GM18526 (cell line): ENCODE measurements around the gene P3H2.

ENCODE experiments used
- POLR2A ChIP-seq: IDR thresholded peaks from 3 replicates; pipeline ENCODE4 v1.6.1; 2011; ENCODE audit not compliant: insufficient read length; ENCODE audit errors: extremely low read depth

Gene P3H2

DNA sequence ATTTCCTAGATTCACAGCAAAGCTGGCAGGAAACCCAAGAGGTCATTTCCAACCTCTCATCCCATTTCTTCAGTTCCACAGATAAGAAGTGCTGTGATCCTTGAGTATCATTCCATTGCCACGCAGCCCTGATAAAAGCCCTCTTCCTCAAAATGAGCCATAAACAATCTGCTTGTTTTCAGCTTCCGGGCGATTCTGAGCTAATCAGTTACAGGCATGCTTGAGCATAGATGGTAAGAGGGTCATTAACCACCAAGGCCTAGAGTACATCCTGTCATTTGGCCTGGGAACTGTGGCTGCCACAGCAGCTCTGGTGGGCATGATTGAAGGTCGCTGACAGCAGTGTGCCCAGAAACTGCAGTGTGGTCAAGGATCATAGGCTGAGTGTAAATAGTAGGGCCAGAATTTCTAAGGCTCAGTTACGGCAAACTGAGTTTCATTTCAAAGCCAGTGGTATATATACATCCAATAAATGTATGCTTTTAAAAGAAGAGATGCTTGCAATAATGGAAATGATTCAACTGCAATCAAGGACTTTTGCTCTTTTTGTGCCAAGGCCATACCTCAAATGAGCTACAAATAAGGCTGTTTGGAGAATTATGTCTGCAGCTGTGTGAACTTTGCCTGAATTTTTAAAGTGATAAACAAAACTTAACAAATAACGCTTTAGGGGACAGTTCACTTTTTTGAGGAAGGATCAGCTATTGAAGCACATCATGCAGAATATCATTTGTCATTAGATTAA is 47.3 kb downstream of the P3H2 start:
- no peak for TF ChIP-seq POLR2A

DNA sequence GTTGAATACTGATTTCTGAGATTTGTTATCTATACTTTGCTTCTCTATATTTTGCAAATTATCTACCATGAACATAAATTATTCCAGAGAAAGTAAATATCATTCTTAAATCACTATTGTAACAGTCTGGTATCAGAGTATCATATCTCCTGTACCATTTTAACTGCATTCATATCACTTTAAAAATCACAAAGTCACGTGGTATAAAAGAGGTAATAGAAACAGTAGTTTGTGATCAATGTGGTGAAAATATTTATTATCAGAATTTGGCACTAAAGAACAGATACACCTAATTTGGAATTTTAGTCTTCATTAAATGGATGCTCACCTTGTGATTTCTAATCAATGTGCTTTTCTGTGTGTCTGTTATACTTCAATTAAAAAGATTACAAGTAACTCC is 47.8 kb downstream of the P3H2 start:
- no peak for TF ChIP-seq POLR2A

GRCh38 chr3:190070622-190071347 is 49.9 kb downstream of the P3H2 start:
- no peak for TF ChIP-seq POLR2A

DNA sequence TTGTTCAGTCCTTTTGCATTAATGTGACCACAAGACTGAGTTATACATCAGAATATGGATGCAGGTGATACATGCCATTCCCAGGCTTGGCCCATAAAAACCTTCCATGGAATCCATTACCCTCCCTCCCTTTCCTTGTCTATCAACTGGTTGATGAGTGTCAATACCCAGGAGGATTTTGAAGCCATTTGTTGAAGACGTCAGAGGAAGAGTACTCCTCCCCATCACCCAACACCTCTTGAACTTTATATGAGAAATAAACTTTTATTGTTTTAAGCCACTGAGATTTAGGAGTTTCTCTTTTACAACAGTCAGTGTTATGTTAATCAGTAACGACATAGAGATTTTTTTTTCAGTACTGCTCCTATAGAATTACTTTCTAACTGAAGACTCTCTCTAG is 55.5 kb downstream of the P3H2 start:
- no peak for TF ChIP-seq POLR2A

DNA sequence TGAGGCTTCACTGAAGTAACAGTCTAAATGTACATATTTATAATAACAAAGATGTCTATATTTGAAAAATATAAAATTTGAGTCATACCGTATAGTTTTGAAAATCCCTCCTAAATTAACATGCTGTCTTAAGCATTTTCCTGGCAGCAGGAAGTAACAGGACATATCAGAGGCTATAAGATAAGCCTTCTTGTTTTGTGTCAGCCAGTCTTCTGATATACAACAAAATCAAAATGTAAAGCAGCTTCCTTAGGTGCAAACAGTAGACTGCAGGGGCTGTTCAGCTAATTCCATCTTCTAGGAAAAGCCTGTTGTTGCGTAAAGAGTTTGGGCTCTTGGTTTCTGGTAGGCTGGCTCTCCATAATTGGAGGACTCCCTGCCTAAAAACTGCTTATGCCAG is 56.0 kb downstream of the P3H2 start:
- TF ChIP-seq POLR2A, result no peak

DNA sequence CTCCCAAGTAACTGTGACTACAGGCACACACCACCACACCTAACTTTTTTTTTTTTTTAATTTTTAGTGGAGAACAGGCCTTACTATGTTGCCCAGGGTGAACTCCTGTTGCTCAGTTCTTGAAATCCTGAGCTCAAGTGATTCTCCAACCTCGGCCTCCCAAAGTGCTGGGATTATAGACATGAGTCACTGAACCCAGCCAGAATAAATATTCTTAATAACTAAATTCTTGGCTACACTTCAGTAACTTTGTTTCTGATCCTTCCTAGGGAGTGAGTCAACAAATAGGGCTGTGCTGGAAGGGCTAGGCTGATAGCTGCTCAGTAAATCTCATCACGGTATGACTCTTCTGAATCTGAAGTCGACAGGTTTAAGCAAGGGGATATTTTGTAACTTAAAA is 56.6 kb downstream of the P3H2 start:
- no peak for TF ChIP-seq POLR2A

DNA sequence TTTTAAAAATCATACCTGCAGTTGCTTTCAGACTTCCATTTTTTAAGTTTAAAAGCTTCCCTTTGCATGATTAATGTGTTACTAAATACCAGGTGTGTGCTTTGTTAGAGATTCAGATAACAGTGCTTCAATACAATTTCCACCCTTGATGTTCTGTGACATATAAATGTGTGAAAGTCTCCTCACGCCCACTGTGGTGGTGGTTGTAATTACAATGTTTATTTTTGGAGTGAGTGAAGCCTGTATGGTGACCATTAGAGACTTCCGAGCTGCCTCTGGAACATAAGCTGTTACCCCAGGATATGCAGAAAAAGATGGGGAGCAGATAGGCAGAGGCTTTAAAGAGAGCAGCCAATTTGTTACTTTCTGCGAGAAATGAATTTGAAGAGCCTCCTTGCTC is 57.2 kb downstream of the P3H2 start:
- no peak for TF ChIP-seq POLR2A

DNA sequence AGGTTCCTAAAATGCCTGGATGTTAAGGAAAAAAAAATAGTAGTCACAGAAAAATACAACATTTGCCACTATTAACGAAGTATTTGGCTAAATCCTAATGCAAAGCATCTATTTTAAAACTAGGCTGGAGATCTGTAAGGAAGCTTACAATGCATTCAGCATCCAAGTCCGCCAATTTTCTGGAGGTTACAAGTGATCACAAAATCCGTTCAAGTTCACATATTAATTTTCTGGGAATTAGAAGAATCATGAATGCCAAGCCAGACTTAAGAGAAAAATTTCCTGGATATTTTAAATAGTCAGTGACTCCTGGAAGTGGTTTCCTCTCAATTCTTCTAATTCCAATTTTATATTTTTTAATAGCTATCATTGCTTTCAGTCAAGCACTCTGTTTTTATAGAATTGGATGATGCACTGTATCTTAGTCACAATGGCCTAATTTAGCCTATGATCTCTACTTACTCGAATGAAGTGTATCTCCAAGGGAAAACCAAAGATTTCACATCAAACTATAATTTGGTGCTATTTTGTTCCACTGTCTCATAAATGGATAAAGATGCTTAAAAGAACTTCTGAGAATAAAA is 60.4 kb downstream of the P3H2 start:
- TF ChIP-seq POLR2A, result no peak

DNA sequence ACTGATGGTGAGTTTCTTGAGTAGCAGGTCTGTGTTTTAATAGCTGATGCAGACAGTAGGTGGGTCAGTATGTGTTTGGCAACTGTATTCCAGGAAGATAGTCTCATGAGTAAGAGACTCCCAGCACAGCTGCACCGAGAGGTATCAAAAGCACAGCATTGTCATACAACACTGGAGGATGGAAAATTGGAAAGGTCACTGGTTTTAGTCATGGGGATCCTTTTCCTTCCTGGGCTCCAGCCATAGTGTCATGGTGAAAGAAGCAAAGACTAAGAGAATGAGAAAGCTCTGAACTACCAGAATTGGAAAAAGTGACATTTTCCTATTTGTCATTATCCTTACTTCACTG is 61.5 kb downstream of the P3H2 start:
- TF ChIP-seq POLR2A, result no peak

DNA sequence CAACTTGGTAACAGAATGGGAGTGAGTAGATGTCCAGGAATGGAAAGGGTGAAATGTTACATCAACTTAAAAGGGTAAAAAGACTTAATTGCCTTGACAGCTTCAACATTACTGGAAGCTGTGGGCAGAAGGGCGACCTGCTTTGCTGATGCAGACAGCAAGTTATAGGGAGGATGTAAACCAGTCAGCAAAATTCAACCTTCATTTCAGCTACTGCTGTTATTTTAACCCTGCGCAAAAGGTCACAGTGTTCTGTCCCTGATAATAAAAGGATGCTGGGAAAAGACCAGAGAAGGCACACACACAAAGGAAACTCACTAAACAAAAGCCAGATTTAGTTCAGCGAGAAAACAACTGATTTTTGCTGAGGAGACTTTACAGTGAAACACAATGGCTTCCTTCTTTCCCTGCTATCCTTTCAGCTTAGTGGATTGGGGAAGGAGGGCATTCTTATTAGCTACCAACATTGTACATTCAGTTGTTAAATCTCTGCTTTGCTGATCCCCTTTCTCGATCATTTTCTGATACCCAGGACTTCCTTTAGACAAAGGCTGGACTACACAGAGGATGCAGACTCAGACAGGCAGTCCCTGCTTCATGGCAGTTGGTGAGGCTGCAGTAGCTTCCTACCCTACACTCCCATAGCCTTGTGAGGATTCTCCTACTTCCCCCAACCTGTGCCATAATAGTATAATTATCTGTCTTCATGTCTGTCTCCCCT is 62.0 kb downstream of the P3H2 start:
- TF ChIP-seq POLR2A, result no peak

DNA sequence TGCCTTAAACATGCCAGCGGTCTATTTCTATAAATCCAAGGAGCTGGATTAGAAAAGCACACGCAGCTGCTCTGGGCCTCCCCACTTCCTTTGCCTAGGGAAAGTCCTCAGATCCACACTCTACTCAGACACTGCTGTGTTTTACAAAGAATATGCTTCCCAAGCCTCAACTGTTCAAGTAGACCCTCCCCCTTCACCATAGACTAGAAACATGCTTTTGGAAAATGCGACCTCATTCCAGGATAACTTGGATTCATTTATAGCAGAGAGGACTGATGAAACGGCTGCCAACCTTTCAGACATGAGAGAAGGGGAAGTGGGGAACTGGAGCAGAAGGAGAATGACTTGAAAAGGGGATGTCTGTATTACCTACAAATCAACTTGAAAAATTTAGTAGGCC is 64.0 kb downstream of the P3H2 start:
- no peak for TF ChIP-seq POLR2A

DNA sequence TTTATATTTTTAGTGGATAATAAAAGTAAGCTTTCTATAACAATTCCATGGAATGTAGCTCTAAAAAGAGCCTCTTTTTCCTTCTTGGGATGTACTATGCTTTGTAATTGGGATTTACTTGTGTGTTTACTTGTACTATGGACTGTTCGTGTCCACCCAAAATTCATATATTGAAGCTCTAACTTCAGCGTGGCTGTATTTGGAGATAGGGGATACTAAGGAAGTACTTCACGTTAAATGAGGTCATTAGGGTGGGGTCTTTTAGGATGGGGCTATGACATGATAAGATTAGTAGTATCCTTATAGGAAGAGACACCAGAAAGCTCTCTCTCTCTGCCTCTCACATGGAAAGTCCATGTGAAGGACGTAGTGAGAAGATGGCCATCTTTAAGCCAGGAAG is 64.9 kb downstream of the P3H2 start:
- TF ChIP-seq POLR2A, result no peak

DNA sequence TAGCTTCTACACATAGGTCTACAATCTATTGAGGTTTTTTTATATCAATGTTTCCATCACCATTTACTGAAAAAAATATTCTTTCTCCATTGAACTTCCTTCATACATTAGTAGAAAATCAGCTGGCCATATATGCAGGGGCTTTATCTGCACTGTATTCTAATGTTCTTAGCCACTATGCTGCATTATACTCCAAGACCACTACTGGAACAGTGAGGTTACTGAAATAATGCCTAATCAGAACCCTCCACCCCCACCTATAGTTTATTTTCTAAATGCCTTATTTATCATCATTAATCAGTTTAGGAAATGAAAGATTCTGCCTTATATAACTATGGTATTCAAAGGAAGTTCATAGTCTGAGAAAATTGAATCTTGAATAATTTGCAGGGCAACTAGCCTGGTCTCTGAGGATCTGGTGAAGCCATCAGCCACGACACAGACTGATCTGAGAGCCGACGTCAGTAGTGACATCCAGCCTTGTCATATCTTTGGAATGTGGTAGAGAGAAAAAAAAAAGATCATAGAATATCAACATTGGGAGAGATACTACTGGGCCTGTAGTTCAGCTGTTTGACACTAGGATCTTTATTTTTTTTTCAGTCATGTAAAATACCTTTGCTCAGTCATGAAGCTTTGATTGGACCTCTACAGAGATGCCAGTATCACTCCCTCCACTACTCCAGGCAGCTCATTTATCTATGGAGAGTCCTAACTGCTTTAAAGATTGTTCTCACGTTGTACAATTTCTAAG is 66.6 kb downstream of the P3H2 start:
- no peak for TF ChIP-seq POLR2A

DNA sequence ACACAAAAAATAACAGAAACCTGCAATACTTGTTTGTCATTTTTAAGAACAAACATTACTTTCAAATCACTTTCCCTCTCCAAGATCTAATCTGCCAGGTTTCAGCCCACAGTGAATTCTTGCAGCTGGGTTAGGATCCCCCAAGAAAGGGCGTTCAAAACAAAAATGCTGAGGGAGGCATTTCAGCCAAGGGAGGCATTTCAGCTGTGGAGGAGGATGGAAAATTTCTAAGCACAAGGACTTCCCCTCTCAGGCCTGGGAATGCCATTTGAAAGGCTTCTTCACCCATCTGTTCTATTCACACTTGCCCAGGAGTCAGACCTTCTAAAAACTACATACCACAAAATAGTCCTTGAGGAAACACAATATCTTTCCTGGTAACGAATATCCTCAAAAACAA is 69.1 kb downstream of the P3H2 start:
- TF ChIP-seq POLR2A, result no peak

- TF ChIP-seq POLR2A, result no peak
Measured at GRCh38 chr3:190048932-190049441, 71.7 kb downstream of the P3H2 start.
